Measurements from ENCODE around the gene DPYD. TPM values are rescaled to one million over a fixed set of nuclear protein-coding genes. Genes with fewer than 3 reads are reported as not detected.

DPYD gene
- total RNA-seq, 4 donors from 2014 or later: 30.6 to 58.4 (median 35.4) TPM

DNA sequence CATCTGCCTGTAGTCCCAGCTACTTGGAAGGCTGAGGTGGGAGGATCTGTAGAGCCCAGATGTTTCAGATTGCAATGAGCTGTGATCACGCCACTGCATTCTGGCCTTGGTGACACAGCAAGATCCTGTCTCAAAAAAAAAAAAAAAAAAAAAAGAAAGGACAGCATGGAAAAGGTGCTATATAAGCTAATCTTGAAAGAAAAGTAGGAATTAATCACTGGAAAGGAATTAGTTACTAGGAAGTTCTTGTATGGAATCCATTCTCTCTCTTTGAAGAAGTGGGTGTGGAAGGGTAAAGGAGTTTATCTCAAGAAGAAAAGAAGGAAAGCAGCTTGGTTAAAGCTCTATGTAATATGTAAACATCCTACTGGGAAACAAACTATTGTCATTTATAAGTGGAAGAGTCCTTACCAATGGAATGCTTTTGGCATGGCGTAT lies 339.2 kb downstream of the DPYD start:
- Histone ChIP-seq H3K36me3 (no peaks in the 10 kb centered on the region), H3K4me1 (no peaks in the 10 kb centered on the region), H3K4me3 (no peak overlapping the region), H3K9me3 (no peaks in the 10 kb centered on the region), H3K27ac (no peak overlapping the region), H3K27me3 (no peaks in the 10 kb centered on the region)
- no peak for TF ChIP-seq POLR2A (IDR thresholded peaks at IDR 0.05)
- no peak for TF ChIP-seq CTCF (IDR thresholded peaks at IDR 0.05)
- intact Hi-C loops (cut with DNase I): no loop called here
- WGBS, 2 donors: 93% methylated on average over 2 of the region's 2 CpGs
- no peak for DNase-seq

DNA sequence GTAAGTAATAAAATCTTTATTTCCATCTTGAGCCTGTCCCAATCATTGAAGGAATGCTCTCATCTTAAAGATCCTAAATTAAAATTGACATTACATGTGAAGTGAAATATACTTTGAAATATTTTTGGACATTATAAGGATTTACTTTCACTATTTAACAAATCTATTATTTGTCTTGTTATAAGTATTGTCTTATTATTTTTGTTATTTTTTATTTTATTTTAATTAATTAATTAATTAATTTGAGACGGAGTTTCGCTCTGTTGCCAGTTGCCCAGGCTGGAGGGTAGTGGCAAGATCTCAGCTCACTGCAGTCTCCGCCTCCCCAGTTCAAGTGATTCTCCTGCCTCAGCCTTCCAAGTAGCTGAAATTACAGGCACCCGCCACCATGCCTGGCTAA lies 343.2 kb downstream of the DPYD start:
- DNase-seq: no peak
- Histone ChIP-seq H3K36me3 (peaks cover 0 to 9% (median 0%) of the 10 kb centered on the region in 3 donors), H3K4me3 (no peak overlapping the region), H3K27me3 (no peaks in the 10 kb centered on the region), H3K4me1 (no peaks in the 10 kb centered on the region), H3K27ac (no peak overlapping the region), H3K9me3 (no peaks in the 10 kb centered on the region)
- intact Hi-C loops (cut with DNase I): no loop called here
- WGBS, 2 donors: 92 to 93% methylated on average over 4 of the region's 4 CpGs
- TF ChIP-seq POLR2A (IDR thresholded peaks at IDR 0.05) (no peak), CTCF (IDR thresholded peaks at IDR 0.05) (no peak)

- Histone ChIP-seq H3K27ac (no peak overlapping the region), H3K27me3 (no peaks in the 10 kb centered on the region), H3K9me3 (no peaks in the 10 kb centered on the region), H3K36me3 (peaks cover 0 to 15% (median 0%) of the 10 kb centered on the region in 3 donors), H3K4me3 (no peak overlapping the region), H3K4me1 (no peaks in the 10 kb centered on the region)
- intact Hi-C loops (cut with DNase I): no loop called here
- no peak for DNase-seq
- TF ChIP-seq CTCF (IDR thresholded peaks at IDR 0.05) (no peak), POLR2A (IDR thresholded peaks at IDR 0.05) (no peak)
- WGBS, 2 donors: 90 to 94% methylated on average over 3 of the region's 3 CpGs
Observed at GRCh38 chr1:97573553-97573952, 347.3 kb downstream of the DPYD start.

GRCh38 chr1:97572561-97572960 lies 348.3 kb downstream of the DPYD start:
- H3K9me3 ChIP-seq: no peaks in the 10 kb centered on the region
- DNase-seq: no peak
- no peak overlapping the region for H3K27ac ChIP-seq
- intact Hi-C loops (cut with DNase I): no loop called here
- no peaks in the 10 kb centered on the region for H3K4me1 ChIP-seq
- H3K4me3 ChIP-seq: no peak overlapping the region
- no peaks in the 10 kb centered on the region for H3K27me3 ChIP-seq
- 74 to 78% methylated on average over 1 of the region's 1 CpG for WGBS, 2 donors
- TF ChIP-seq CTCF (IDR thresholded peaks at IDR 0.05) (no peak), POLR2A (IDR thresholded peaks at IDR 0.05) (no peak)
- H3K36me3 ChIP-seq: peaks cover 0 to 15% (median 0%) of the 10 kb centered on the region in 3 donors

DNA sequence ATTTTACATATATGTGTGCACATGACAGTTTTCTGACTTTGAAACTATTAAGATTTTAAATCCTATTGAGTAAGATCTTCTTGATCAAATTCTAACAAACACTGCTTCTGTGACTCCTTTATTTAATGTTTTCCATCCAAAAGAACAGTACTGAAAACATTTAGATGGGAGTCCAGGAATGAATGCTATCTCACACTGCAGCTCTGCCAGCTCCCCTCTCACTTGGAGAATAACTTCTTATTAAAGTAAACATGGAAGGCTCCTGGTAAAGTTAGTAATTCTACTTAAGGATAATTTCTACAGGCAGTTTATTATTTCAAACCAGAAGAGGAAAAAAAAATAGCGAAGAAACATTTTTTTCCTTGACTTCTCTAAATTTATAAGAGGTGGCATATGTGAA lies 349.1 kb downstream of the DPYD start:
- no peaks in the 10 kb centered on the region for H3K9me3 ChIP-seq
- no peak overlapping the region for H3K27ac ChIP-seq
- no peaks in the 10 kb centered on the region for H3K4me1 ChIP-seq
- no peaks in the 10 kb centered on the region for H3K27me3 ChIP-seq
- WGBS, 2 donors: 76 to 78% methylated on average over 1 of the region's 1 CpG
- no peak for DNase-seq
- peaks cover 0 to 15% (median 0%) of the 10 kb centered on the region in 3 donors for H3K36me3 ChIP-seq
- intact Hi-C loops (cut with DNase I): no loop called here
- TF ChIP-seq CTCF (IDR thresholded peaks at IDR 0.05) (no peak), POLR2A (IDR thresholded peaks at IDR 0.05) (no peak)
- H3K4me3 ChIP-seq: no peak overlapping the region
